GM10266 (cell line): ENCODE results near the gene TNRC18.

Source experiments
- DNase-seq: peaks from one replicate; pipeline ENCODE4 v3.0.0; 2012; ENCODE audit errors: extremely low spot score
- CTCF ChIP-seq: IDR thresholded peaks from 2 replicates; pipeline ENCODE4 v1.5.1; 2012; ENCODE audit warnings: mild to moderate bottlenecking, low read depth; ENCODE audit not compliant: control insufficient read depth, insufficient read depth; ENCODE audit errors: missing control alignments

Gene TNRC18

GRCh38 chr7:5408777-5409176 is 14.9 kb downstream of the TNRC18 start:
- TF ChIP-seq CTCF = no peak
- DNase-seq = no peak

GRCh38 chr7:5406957-5407945 is 16.4 kb downstream of the TNRC18 start:
- no peak for TF ChIP-seq CTCF
- DNase-seq = no peak

GRCh38 chr7:5404421-5404826 is 19.2 kb downstream of the TNRC18 start:
- DNase-seq = no peak
- no peak for TF ChIP-seq CTCF

GRCh38 chr7:5403442-5403841 is 20.2 kb downstream of the TNRC18 start:
- no peak for TF ChIP-seq CTCF
- DNase-seq = no peak

- DNase-seq = peak; percentile 58
- TF ChIP-seq CTCF = no peak
These were observed 25.9 kb downstream of the TNRC18 start for GRCh38 chr7:5397736-5398135.

- no peak for TF ChIP-seq CTCF
- DNase-seq = peak; percentile 95
These were observed 26.5 kb downstream of the TNRC18 start for GRCh38 chr7:5396999-5397663.

- DNase-seq = peak; percentile 83
- TF ChIP-seq CTCF = peak; percentile 56
These were observed 27.1 kb downstream of the TNRC18 start for GRCh38 chr7:5396542-5396941.
